ENCODE data around the gene MFSD11.
A peak's percentile ranks its signal among the peaks of the same experiment; 100 is the strongest.
"Not testable (repeated sequence)": the region's sequence is repeated elsewhere in the genome, so short reads cannot be mapped to it uniquely, and the experiment has no call there.

Gene MFSD11

DNA sequence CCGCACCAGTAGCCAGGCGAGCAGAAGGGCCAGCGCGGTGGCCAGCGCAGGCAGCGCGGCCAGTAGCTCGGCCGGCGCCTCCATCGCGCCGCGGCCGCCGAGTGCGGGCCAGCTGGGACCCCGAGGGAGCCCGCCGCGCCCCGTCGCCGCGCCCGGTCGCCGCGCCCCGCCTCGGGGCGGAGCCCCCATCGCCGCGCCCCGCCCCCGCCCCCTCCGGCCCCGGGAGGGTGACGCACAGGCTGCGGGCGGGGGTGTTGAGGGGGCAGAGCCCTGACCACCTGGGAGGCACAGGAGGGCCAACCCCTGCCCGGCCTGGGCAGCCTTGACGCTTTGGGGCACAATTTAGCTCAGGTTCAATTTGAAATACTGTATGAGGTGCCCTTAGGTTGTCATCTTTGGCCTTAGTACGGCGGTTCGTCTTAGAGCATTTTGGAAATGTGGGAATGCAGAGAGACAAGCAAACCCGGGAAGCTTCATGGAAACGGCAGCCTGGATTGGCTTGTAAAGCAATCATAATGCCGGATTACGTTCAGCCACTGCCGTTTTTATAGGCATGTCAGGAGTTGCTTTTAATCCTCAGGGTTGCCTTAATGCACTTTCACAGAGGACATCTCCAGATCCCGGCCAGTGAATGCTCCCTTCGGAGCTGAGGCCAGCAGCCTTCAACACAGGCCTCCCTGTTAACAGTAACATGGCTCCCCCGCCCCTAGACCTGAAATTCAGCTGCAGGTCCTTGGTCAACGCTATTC lies 26.9 kb upstream of the MFSD11 start, which contains the start of gene MXRA7:
MXRA7 (minus strand) TSS at position 103 of the 749 bp plus-strand sequence; CDS start at position 84, 19 bp downstream.
- TF ChIP-seq, protein P1, sequence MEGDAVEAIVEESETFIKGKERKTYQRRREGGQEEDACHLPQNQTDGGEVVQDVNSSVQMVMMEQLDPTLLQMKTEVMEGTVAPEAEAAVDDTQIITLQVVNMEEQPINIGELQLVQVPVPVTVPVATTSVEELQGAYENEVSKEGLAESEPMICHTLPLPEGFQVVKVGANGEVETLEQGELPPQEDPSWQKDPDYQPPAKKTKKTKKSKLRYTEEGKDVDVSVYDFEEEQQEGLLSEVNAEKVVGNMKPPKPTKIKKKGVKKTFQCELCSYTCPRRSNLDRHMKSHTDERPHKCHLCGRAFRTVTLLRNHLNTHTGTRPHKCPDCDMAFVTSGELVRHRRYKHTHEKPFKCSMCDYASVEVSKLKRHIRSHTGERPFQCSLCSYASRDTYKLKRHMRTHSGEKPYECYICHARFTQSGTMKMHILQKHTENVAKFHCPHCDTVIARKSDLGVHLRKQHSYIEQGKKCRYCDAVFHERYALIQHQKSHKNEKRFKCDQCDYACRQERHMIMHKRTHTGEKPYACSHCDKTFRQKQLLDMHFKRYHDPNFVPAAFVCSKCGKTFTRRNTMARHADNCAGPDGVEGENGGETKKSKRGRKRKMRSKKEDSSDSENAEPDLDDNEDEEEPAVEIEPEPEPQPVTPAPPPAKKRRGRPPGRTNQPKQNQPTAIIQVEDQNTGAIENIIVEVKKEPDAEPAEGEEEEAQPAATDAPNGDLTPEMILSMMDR (IDR thresholded peaks at IDR 0.05; ENCODE audit: extremely low read depth, missing control alignments): no peak
- peak; percentile 87 for DNase-seq (ENCODE audit: low spot score)

DNA sequence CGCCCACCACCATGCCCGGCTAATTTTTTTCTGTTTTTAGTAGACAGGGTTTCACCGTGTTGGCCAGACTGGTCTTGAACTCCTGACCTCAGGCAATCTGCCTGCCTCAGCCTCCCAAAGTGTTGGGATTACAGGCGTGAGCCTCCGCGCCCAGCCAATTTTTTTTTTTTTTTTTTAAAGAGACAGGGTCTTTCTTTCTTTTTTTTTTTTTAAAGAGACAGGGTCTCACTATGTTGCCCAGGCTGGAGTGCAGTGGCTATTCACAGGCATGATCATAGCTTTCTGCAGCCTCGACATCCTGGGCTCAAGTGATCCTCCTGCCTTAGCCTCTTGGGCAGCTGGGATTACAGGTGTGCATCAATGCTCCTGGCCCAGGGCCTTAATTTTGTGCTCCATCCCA lies 25.6 kb upstream of the MFSD11 start:
- not testable (repeated sequence) for DNase-seq (ENCODE audit: low spot score)

DNA sequence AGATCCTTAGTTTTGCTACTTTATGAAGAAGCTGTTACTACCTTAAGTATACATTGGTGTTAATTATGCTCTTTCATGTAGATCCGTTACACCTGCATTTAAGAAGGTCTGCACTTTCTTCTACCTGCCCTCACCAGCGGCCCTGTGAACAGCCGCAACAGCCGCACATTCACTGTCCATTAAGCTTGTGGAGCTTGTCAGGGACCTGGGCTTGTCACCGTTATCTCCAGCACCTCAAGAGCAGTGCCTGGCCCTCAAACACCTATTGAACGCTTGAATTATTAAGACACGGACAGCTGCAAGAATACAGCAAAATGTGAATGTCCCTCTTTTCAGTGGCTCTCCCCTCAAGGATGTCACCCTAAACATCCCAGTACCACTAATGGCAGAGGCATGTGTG lies 24.2 kb upstream of the MFSD11 start:
- TF ChIP-seq, protein P1 (IDR thresholded peaks at IDR 0.05; ENCODE audit: extremely low read depth, missing control alignments): no peak
- no peak for DNase-seq (ENCODE audit: low spot score)

DNA sequence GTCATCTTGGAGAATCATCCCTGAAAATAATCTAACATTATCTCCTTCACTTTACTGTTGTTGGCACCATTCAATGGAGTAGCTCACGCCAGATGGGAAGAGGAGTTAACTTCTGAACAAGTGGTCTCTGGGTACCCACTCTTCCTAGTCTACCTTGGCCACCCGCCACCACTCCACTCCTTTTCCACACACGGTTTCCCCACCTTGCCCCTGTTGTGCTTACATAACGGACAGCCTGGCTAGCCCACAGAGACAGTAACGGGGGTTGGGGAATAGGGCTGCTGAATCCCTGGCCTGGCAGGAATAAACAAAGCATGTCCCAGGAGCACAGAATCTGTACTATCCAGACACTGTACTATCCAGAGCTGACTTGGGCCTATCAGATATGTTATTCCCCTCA lies 23.6 kb upstream of the MFSD11 start:
- DNase-seq (ENCODE audit: low spot score): no peak
- TF ChIP-seq, protein P1 (IDR thresholded peaks at IDR 0.05; ENCODE audit: extremely low read depth, missing control alignments): no peak

DNA sequence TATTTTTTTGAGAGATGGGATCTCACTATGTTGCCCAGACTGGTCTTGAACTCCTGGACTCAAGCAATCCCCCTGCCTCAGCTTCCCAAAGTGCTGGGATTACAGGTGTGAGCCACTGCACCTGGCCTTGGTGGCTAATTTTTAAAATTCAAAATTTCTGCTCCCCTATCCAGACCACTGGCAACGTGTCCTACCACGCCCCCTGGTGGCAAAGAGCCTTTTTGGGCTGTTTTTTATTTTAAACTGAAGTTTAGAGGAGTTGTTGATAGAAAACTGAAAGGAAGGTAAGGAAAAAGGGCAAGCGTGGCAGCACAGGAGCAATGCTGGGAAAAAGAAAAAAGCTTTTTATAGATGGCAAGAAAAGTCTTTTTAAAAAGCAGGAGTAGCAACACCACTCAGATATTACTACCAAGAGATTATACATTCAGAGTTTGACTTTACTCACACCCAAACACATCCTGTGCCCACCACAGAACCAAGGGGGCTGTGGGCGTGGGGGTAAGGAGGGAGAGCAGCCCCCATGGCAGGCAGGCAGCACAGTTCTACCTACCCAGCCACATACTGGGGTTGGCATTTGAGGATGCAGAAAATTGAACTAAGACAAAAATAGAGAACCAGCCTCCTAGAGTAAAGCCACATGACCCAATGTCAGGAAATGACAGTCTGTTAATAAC lies 23.0 kb upstream of the MFSD11 start:
- TF ChIP-seq, protein P1 (IDR thresholded peaks at IDR 0.05; ENCODE audit: extremely low read depth, missing control alignments): peak; percentile 56
- DNase-seq (ENCODE audit: low spot score): peak; percentile 70

DNA sequence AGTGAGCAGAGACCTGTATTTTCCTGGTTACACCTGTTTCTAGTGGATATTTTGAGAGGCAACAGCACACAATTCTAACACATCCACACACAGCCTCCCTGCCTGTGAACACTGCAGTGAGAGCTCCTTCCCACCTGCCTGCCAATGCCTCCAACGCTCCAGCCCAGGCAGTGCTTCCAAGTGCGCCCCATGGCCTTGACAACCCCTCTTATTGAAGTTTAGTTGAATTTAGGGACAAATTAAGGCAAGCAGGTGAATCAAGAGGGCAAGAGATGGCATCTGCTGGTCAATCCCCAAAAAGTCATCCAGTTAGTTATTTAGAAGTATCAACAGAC lies 22.5 kb upstream of the MFSD11 start:
- no peak for DNase-seq (ENCODE audit: low spot score)
- TF ChIP-seq, protein P1 (IDR thresholded peaks at IDR 0.05; ENCODE audit: extremely low read depth, missing control alignments): no peak

DNA sequence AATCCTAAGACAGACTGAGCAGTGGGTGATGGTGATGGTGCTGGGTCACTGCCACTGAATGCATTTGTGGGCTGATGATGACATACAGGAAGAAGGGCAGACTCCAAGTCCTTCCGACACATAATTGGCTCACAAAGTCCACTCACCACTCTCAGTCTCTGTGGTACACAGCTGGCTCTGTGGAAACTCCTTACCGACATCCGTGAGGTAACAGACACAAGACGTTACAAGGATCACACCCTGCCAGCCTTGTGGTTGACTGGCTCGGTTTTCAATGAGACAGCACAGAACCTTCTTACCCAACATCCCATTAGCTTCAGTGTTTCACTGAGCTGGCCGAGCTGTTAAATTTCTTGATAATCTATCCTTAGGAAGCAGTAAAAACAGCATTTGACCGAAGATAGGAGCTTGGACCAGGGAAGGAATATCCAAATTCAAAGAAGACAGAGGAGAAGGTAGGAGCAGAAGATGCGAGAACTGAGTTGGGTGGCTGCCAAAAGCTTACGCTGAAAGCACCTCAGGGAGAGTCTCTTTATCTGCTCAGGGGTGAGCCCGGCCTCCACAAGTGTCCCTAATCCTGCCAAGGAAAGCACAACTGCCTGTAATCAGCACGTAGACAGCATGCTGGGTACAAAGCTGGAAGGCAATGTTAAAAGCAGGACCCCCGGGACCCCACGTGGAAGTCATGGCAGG lies 21.6 kb upstream of the MFSD11 start:
- DNase-seq (ENCODE audit: low spot score): no peak
- TF ChIP-seq, protein P1 (IDR thresholded peaks at IDR 0.05; ENCODE audit: extremely low read depth, missing control alignments): no peak
